HL-60 (cell line): Measurements from ENCODE around the gene CENPE.
A peak's percentile ranks its signal among the peaks of the same experiment; 100 is the strongest.

Source experiments
- DNase-seq, 2 experiments: peaks; one replicate each; pipeline ENCODE4 v3.0.0-alpha.2; 2010 to 2020; ENCODE audit warnings: low read depth in 1 of 2, low spot score in 1 of 2
- H3K27ac ChIP-seq: fragments of 250-450 bp; sonication (Bioruptor Pico); replicated peaks from 2 replicates; pipeline ENCODE4 v1.5.1; 2020; ENCODE audit warnings: mild to moderate bottlenecking, moderate library complexity
- H3K27me3 ChIP-seq: fragments of 250-450 bp; sonication (Bioruptor Pico); 2 replicates; pipeline ENCODE4 v1.5.1; 2021; ENCODE audit warnings: mild to moderate bottlenecking, moderate library complexity; ENCODE audit not compliant: insufficient read depth, poor library complexity, severe bottlenecking
- H3K4me3 ChIP-seq: replicated peaks from 2 replicates; pipeline ENCODE4 v1.5.1; 2011; ENCODE audit warnings: mild to moderate bottlenecking, control low read depth, low read length; ENCODE audit not compliant: insufficient read depth
- GABPA ChIP-seq: IDR thresholded peaks from 2 replicates; pipeline ENCODE4 v1.6.1; 2012; ENCODE audit warnings: low read depth
- POLR2AphosphoS5 ChIP-seq: IDR thresholded peaks from 2 replicates; pipeline ENCODE4 v1.6.1; 2012; ENCODE audit warnings: low read depth
- SPI1 ChIP-seq: IDR thresholded peaks from 2 replicates; pipeline ENCODE4 v1.6.1; 2012; ENCODE audit warnings: low read depth, mild to moderate bottlenecking, borderline replicate concordance
- TF ChIP-seq, protein P1 (sequence below): IDR thresholded peaks from one replicate; pipeline ENCODE4 v1.5.1; 2011; ENCODE audit warnings: low read length, control low read depth, inconsistent platforms; ENCODE audit not compliant: insufficient read depth
- TF ChIP-seq, protein P2 (sequence below): IDR thresholded peaks from 2 replicates; pipeline ENCODE4 v1.6.1; 2012; ENCODE audit warnings: low read depth; ENCODE audit not compliant: insufficient replicate concordance

Gene CENPE

GRCh38 chr4:103098756-103099440 lies 99.2 kb downstream of the CENPE start:
- TF ChIP-seq, protein P1, sequence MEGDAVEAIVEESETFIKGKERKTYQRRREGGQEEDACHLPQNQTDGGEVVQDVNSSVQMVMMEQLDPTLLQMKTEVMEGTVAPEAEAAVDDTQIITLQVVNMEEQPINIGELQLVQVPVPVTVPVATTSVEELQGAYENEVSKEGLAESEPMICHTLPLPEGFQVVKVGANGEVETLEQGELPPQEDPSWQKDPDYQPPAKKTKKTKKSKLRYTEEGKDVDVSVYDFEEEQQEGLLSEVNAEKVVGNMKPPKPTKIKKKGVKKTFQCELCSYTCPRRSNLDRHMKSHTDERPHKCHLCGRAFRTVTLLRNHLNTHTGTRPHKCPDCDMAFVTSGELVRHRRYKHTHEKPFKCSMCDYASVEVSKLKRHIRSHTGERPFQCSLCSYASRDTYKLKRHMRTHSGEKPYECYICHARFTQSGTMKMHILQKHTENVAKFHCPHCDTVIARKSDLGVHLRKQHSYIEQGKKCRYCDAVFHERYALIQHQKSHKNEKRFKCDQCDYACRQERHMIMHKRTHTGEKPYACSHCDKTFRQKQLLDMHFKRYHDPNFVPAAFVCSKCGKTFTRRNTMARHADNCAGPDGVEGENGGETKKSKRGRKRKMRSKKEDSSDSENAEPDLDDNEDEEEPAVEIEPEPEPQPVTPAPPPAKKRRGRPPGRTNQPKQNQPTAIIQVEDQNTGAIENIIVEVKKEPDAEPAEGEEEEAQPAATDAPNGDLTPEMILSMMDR: no peak
- TF ChIP-seq, protein P2, sequence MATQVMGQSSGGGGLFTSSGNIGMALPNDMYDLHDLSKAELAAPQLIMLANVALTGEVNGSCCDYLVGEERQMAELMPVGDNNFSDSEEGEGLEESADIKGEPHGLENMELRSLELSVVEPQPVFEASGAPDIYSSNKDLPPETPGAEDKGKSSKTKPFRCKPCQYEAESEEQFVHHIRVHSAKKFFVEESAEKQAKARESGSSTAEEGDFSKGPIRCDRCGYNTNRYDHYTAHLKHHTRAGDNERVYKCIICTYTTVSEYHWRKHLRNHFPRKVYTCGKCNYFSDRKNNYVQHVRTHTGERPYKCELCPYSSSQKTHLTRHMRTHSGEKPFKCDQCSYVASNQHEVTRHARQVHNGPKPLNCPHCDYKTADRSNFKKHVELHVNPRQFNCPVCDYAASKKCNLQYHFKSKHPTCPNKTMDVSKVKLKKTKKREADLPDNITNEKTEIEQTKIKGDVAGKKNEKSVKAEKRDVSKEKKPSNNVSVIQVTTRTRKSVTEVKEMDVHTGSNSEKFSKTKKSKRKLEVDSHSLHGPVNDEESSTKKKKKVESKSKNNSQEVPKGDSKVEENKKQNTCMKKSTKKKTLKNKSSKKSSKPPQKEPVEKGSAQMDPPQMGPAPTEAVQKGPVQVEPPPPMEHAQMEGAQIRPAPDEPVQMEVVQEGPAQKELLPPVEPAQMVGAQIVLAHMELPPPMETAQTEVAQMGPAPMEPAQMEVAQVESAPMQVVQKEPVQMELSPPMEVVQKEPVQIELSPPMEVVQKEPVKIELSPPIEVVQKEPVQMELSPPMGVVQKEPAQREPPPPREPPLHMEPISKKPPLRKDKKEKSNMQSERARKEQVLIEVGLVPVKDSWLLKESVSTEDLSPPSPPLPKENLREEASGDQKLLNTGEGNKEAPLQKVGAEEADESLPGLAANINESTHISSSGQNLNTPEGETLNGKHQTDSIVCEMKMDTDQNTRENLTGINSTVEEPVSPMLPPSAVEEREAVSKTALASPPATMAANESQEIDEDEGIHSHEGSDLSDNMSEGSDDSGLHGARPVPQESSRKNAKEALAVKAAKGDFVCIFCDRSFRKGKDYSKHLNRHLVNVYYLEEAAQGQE: no peak
- TF ChIP-seq GABPA (no peak), SPI1 (no peak), POLR2AphosphoS5 (no peak)
- H3K27me3 ChIP-seq: no peaks in the 10 kb centered on the region
- peak overlapping the region; percentile 50; the same call in 1 of the 2 replicates for H3K27ac ChIP-seq
- DNase-seq: no peak
- H3K4me3 ChIP-seq: peak overlapping the region; percentile 40

- DNase-seq: no peak
- Histone ChIP-seq H3K27me3 (no peaks in the 10 kb centered on the region), H3K27ac (no peak overlapping the region), H3K4me3 (no peak overlapping the region)
- TF ChIP-seq GABPA (no peak), SPI1 (no peak), POLR2AphosphoS5 (no peak)
- TF ChIP-seq, protein P1: no peak
- TF ChIP-seq, protein P2: no peak
These were observed 99.8 kb downstream of the CENPE start for GRCh38 chr4:103098341-103098740.

GRCh38 chr4:103097112-103097511 lies 101.0 kb downstream of the CENPE start:
- DNase-seq: no peak
- TF ChIP-seq, protein P1: no peak
- TF ChIP-seq POLR2AphosphoS5 (no peak), GABPA (no peak)
- H3K27me3 ChIP-seq: no peaks in the 10 kb centered on the region
- no peak overlapping the region for H3K27ac ChIP-seq
- no peak overlapping the region for H3K4me3 ChIP-seq

DNA sequence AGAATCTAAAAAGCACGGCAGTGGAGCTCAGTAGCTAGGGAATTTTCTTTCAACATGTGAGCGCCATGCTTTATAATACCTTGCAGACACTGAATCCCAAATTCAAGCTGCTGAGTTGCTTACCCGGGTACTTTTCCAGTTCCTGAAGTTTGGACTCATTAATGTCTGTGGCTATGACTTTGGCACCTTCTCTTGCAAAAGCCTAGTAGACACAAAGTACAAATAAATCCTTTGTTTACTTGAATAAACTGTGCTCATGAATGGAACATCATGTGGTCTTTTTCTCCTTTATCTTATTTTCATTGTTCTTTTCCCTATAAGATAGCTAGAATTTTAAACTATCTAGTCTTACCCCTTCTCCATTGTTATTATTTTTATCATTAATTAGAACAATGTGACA lies 103.1 kb downstream of the CENPE start:
- DNase-seq: no peak
- H3K27ac ChIP-seq: no peak overlapping the region
- no peaks in the 10 kb centered on the region for H3K27me3 ChIP-seq
- H3K4me3 ChIP-seq: no peak overlapping the region
- TF ChIP-seq GABPA (no peak), POLR2AphosphoS5 (no peak), SPI1 (no peak)
- TF ChIP-seq, protein P1: no peak
- TF ChIP-seq, protein P2: no peak
